SU-DHL-6 (cell line): ENCODE data around the gene TTLL1.

ENCODE experiments used
- H2AFZ ChIP-seq: fragments of 200-600 bp; sonication (generic); 2 replicates; pipeline ENCODE4 v1.6.1; 2014; ENCODE audit warnings: low read depth, mild to moderate bottlenecking, moderate library complexity, mixed read lengths, antibody characterized with exemption, low read length; ENCODE audit not compliant: severe bottlenecking
- H3F3A ChIP-seq: fragments of 200-600 bp; shearing (Covaris generic); 2 replicates; pipeline ENCODE4 v1.6.0; 2016; ENCODE audit warnings: antibody characterized with exemption, mild to moderate bottlenecking; ENCODE audit not compliant: insufficient read depth
- H3K27ac ChIP-seq: fragments of 200-600 bp; sonication (generic); 2 replicates; pipeline ENCODE4 v1.5.1; 2016; ENCODE audit warnings: low read depth, mild to moderate bottlenecking, low read length, moderate library complexity, mixed read lengths
- H3K27me3 ChIP-seq: fragments of 200-600 bp; sonication (generic), shearing (Covaris generic); 2 replicates; pipeline ENCODE4 v1.6.0; 2014; ENCODE audit warnings: mild to moderate bottlenecking, low read length
- H3K36me3 ChIP-seq: fragments of 200-600 bp; sonication (generic); 2 replicates; pipeline ENCODE4 v1.6.1; 2014; ENCODE audit warnings: mild to moderate bottlenecking, low read length, mixed read lengths
- H3K4me2 ChIP-seq: fragments of 300-600, 200-600 bp; shearing (Covaris generic), sonication (generic); 2 replicates; pipeline ENCODE4 v1.6.0; 2014; ENCODE audit warnings: low read length, low read depth, mild to moderate bottlenecking; ENCODE audit not compliant: poor library complexity, severe bottlenecking
- H3K4me3 ChIP-seq: fragments of 200-600 bp; sonication (generic); 2 replicates; pipeline ENCODE4 v1.5.1; 2014; ENCODE audit warnings: antibody characterized with exemption, low read length, mild to moderate bottlenecking, mixed read lengths; ENCODE audit not compliant: insufficient read depth, poor library complexity, severe bottlenecking
- H3K79me2 ChIP-seq: fragments of 200-600 bp; sonication (generic); 2 replicates; pipeline ENCODE4 v1.6.1; 2014; ENCODE audit warnings: mild to moderate bottlenecking, low read length, moderate library complexity; ENCODE audit not compliant: insufficient read depth
- H3K9ac ChIP-seq: fragments of 200-600 bp; sonication (generic); 2 replicates; pipeline ENCODE4 v1.7.0; 2014; ENCODE audit warnings: mild to moderate bottlenecking, low read length
- H3K9me2 ChIP-seq: fragments of 200-600 bp; sonication (generic); replicated peaks from 2 replicates; pipeline ENCODE4 v1.6.1; 2014; ENCODE audit warnings: low read length; ENCODE audit not compliant: insufficient read depth
- H3K9me3 ChIP-seq: fragments of 200-600 bp; sonication (generic); 2 replicates; pipeline ENCODE4 v1.6.1; 2014; ENCODE audit warnings: low read length, mixed read lengths; ENCODE audit not compliant: insufficient read depth
- H4K20me1 ChIP-seq: fragments of 200-600 bp; sonication (generic); 2 replicates; pipeline ENCODE4 v1.6.1; 2014; ENCODE audit warnings: low read depth, mild to moderate bottlenecking, antibody characterized with exemption, low read length, moderate library complexity, mixed read lengths
- CTCF ChIP-seq: fragments of 200-600 bp; sonication (generic); IDR thresholded peaks from one replicate; pipeline ENCODE4 v1.5.1; 2017; ENCODE audit warnings: antibody characterized with exemption, mild to moderate bottlenecking, low read length, moderate library complexity; ENCODE audit not compliant: insufficient read depth, poor library complexity, severe bottlenecking
- EZH2phosphoT487 ChIP-seq: fragments of 200-600 bp; sonication (generic), shearing (Covaris generic); conservative IDR thresholded peaks from 2 replicates; pipeline ENCODE4 v1.6.1; 2018; ENCODE audit warnings: mild to moderate bottlenecking, antibody characterized with exemption, low read length, moderate library complexity, mixed read lengths

TTLL1 gene

GRCh38 chr22:43088984-43089717 is at the start of gene TTLL1:
Gene TTLL1, minus strand, starts transcription at chr22:43089391. Its CDS starts 13,805 bp downstream, at chr22:43075586.
- TF ChIP-seq CTCF (no peak), EZH2phosphoT487 (no peak)
- Histone ChIP-seq H3F3A (peaks cover 11% of the 10 kb centered on the region; the same call in 1 of the 2 replicates), H3K27me3 (no peaks in the 10 kb centered on the region), H3K4me2 (peak within 1 kb of the TSS; percentile 96), H3K27ac (peak within 1 kb of the TSS; percentile 17), H2AFZ (peak within 1 kb of the TSS; percentile 97), H4K20me1 (no peaks in the 10 kb centered on the region), H3K4me3 (peak within 1 kb of the TSS; percentile 61), H3K36me3 (no peaks in the 10 kb centered on the region), H3K79me2 (no peaks in the 10 kb centered on the region), H3K9ac (peak within 1 kb of the TSS; percentile 64), H3K9me3 (no peaks in the 10 kb centered on the region), H3K9me2 (no peaks in the 10 kb centered on the region)

- Histone ChIP-seq H3K9me2 (no peaks in the 10 kb centered on the region), H3K9ac (no peak overlapping the region), H3F3A (no peaks in the 10 kb centered on the region), H3K27ac (no peak overlapping the region), H3K79me2 (no peaks in the 10 kb centered on the region), H3K4me3 (no peak overlapping the region), H3K9me3 (no peaks in the 10 kb centered on the region), H2AFZ (no peak overlapping the region), H3K36me3 (no peaks in the 10 kb centered on the region), H4K20me1 (no peaks in the 10 kb centered on the region), H3K27me3 (no peaks in the 10 kb centered on the region), H3K4me2 (no peak overlapping the region)
- no peak for TF ChIP-seq EZH2phosphoT487
- TF ChIP-seq CTCF, result no peak
These were observed 47.6 kb upstream of the TTLL1 start for GRCh38 chr22:43136801-43137200.

- Histone ChIP-seq H3K4me2 (no peak overlapping the region), H3K9me2 (no peaks in the 10 kb centered on the region), H3K27me3 (no peaks in the 10 kb centered on the region), H4K20me1 (no peaks in the 10 kb centered on the region), H3F3A (no peaks in the 10 kb centered on the region), H3K27ac (no peak overlapping the region), H3K79me2 (no peaks in the 10 kb centered on the region), H3K4me3 (no peak overlapping the region), H3K36me3 (no peaks in the 10 kb centered on the region), H3K9ac (no peak overlapping the region), H2AFZ (no peak overlapping the region), H3K9me3 (no peaks in the 10 kb centered on the region)
- TF ChIP-seq CTCF, result peak; percentile 82
- no peak for TF ChIP-seq EZH2phosphoT487
These were observed 47.1 kb upstream of the TTLL1 start for GRCh38 chr22:43136255-43136654.
